OCI-LY7 (cell line): ENCODE data around the gene STIL. TPM values are rescaled to one million over a fixed set of nuclear protein-coding genes. Genes with fewer than 3 reads are reported as not detected.

ENCODE experiments used
- BruUV-seq: library from RNA; stranded (reverse); fragments of 400-500 nt; replicated peaks from 2 replicates; lab custom pipeline; 2021; lab: Mats Ljungman, UMichigan
- CTCF ChIA-PET: fragments of 300-600 bp; sonication (Branson Sonifier 250); formaldehyde crosslinking; loops from one replicate; lab custom pipeline; 2022; ENCODE audit warnings: antibody characterized with exemption; ENCODE audit not compliant: unreplicated experiment; lab: Charles Lee
- POLR2A ChIA-PET: fragments of 300-600 bp; sonication (Branson Sonifier 250); formaldehyde crosslinking; loops from one replicate; lab custom pipeline; 2022; ENCODE audit warnings: antibody characterized with exemption; lab: Charles Lee
- DNase-seq: peaks from one replicate; pipeline ENCODE4 v3.0.0-alpha.2; 2015; ENCODE audit warnings: low spot score
- H2AFZ ChIP-seq: fragments of 200-600 bp; sonication (generic), shearing (Covaris generic); 2 replicates; pipeline ENCODE4 v1.6.1; 2014; ENCODE audit warnings: mild to moderate bottlenecking, antibody characterized with exemption, low read length, moderate library complexity
- H3K27ac ChIP-seq: fragments of 200-600 bp; sonication (generic); 2 replicates; pipeline ENCODE4 v1.5.1; 2014; ENCODE audit warnings: mixed run types, low read depth, mild to moderate bottlenecking, moderate library complexity, low read length, inconsistent platforms; ENCODE audit not compliant: poor library complexity, severe bottlenecking
- H3K36me3 ChIP-seq: fragments of 200-600 bp; sonication (generic); 2 replicates; pipeline ENCODE4 v1.6.1; 2014; ENCODE audit warnings: mild to moderate bottlenecking, antibody characterized with exemption, low read length, moderate library complexity, mixed read lengths; ENCODE audit not compliant: insufficient read depth
- H3K4me1 ChIP-seq: fragments of 200-600 bp; sonication (generic); 2 replicates; pipeline ENCODE4 v1.5.1; 2014; ENCODE audit warnings: mild to moderate bottlenecking, low read length; ENCODE audit not compliant: insufficient read depth, poor library complexity, severe bottlenecking
- H3K4me2 ChIP-seq: fragments of 200-600 bp; sonication (generic); 2 replicates; pipeline ENCODE4 v1.6.1; 2014; ENCODE audit warnings: mild to moderate bottlenecking, low read length
- H3K4me3 ChIP-seq: fragments of 200-600 bp; sonication (generic); 2 replicates; pipeline ENCODE4 v1.5.1; 2014; ENCODE audit warnings: mild to moderate bottlenecking, low read depth, low read length; ENCODE audit not compliant: poor library complexity, severe bottlenecking
- H3K79me2 ChIP-seq: fragments of 200-600 bp; sonication (generic); 2 replicates; pipeline ENCODE4 v1.6.1; 2016; ENCODE audit warnings: low read depth, mild to moderate bottlenecking, low read length, moderate library complexity, mixed read lengths; ENCODE audit not compliant: insufficient read depth
- H3K9me2 ChIP-seq: fragments of 200-600 bp; sonication (generic); 2 replicates; pipeline ENCODE4 v1.6.1; 2016; ENCODE audit warnings: mild to moderate bottlenecking, low read length, mixed read lengths; ENCODE audit not compliant: insufficient read depth
- H3K9me3 ChIP-seq: fragments of 200-600 bp; sonication (generic); 2 replicates; pipeline ENCODE4 v1.6.1; 2014; ENCODE audit warnings: mild to moderate bottlenecking, mixed run types, low read length, mixed read lengths
- H4K20me1 ChIP-seq: fragments of 200-600 bp; sonication (generic); 2 replicates; pipeline ENCODE4 v1.6.1; 2014; ENCODE audit warnings: mild to moderate bottlenecking, antibody characterized with exemption, low read length, moderate library complexity, mixed read lengths; ENCODE audit not compliant: insufficient read depth
- EZH2phosphoT487 ChIP-seq: fragments of 200-600 bp; sonication (generic); IDR thresholded peaks from 2 replicates; pipeline ENCODE4 v1.6.1; 2018; ENCODE audit warnings: low read depth, borderline replicate concordance, mild to moderate bottlenecking, mixed run types, antibody characterized with exemption, low read length, moderate library complexity, mixed read lengths
- intact Hi-C: fragments of 100-400 bp; cut with micrococcal nuclease; formaldehyde crosslinking; loops from one replicate; pipeline ENCODE4 v1.10.0; 2022; ENCODE audit not compliant: unreplicated experiment
- total RNA-seq, 2 experiments: library from RNA; depleted of rRNA in 1 of 2; stranded (reverse); fragments of >200 nt in 1 of 2; shearing (Covaris generic) in 1 of 2; gene quantifications; 2 replicates each; pipeline ENCODE4 v1.2.3, GENCODE V29; 2014 to 2022
- TF ChIP-seq, protein P1 (sequence below): fragments of 200-600 bp; sonication (generic); conservative IDR thresholded peaks from 2 replicates; pipeline ENCODE4 v1.5.1; 2014; ENCODE audit warnings: mild to moderate bottlenecking, antibody characterized with exemption, low read length, moderate library complexity, mixed read lengths

Gene STIL
- total RNA-seq, 2 experiments from 2014 or later: 46.6 to 60.0 TPM

DNA sequence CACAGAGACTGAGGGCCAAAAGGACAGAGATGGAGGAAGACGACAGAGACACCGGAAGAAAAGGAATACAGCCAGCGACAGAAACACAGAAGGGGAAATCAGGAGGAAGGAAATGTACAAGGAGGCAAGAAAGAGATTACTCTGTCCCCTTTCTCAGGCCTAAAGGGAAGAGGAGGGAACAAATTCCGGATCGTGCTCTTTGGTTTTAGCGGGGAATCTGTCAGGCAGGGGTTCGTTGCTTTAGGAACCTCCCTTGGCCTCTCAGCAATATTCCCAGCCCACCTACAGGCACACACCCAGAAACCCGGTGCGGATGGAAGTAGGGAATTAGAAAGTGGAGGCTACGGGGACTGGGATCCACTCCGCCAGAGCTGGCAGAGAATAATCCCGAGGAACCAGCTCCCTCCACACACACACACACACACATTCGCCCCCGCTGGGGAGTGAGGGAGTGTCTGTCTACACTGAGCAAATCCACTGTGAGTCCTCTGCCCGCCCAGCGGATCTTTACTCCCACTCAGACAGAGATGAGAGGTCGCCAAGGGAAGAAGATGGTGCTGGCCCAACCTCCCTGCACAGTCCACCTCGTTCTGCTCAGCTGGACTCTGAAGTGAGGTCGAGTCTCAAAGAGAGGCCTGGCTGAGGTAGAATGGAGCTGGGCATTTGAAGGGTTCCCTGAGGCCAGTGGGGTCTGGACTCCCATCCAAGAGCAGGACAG, 87.7 kb downstream of the STIL start:
- no TSS peak for BruUV-seq
- Histone ChIP-seq H3K4me2 (no peak overlapping the region), H2AFZ (no peak overlapping the region), H3K4me3 (no peak overlapping the region), H3K36me3 (no peaks in the 10 kb centered on the region), H4K20me1 (no peaks in the 10 kb centered on the region), H3K79me2 (no peaks in the 10 kb centered on the region), H3K4me1 (no peaks in the 10 kb centered on the region), H3K27ac (no peak overlapping the region), H3K9me3 (no peaks in the 10 kb centered on the region), H3K9me2 (no peaks in the 10 kb centered on the region)
- ChIA-PET CTCF (no interaction called here), POLR2A (no interaction called here)
- DNase-seq: no peak
- intact Hi-C loops: no loop called here
- TF ChIP-seq, protein P1, sequence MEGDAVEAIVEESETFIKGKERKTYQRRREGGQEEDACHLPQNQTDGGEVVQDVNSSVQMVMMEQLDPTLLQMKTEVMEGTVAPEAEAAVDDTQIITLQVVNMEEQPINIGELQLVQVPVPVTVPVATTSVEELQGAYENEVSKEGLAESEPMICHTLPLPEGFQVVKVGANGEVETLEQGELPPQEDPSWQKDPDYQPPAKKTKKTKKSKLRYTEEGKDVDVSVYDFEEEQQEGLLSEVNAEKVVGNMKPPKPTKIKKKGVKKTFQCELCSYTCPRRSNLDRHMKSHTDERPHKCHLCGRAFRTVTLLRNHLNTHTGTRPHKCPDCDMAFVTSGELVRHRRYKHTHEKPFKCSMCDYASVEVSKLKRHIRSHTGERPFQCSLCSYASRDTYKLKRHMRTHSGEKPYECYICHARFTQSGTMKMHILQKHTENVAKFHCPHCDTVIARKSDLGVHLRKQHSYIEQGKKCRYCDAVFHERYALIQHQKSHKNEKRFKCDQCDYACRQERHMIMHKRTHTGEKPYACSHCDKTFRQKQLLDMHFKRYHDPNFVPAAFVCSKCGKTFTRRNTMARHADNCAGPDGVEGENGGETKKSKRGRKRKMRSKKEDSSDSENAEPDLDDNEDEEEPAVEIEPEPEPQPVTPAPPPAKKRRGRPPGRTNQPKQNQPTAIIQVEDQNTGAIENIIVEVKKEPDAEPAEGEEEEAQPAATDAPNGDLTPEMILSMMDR: no peak
- no peak for TF ChIP-seq EZH2phosphoT487

DNA sequence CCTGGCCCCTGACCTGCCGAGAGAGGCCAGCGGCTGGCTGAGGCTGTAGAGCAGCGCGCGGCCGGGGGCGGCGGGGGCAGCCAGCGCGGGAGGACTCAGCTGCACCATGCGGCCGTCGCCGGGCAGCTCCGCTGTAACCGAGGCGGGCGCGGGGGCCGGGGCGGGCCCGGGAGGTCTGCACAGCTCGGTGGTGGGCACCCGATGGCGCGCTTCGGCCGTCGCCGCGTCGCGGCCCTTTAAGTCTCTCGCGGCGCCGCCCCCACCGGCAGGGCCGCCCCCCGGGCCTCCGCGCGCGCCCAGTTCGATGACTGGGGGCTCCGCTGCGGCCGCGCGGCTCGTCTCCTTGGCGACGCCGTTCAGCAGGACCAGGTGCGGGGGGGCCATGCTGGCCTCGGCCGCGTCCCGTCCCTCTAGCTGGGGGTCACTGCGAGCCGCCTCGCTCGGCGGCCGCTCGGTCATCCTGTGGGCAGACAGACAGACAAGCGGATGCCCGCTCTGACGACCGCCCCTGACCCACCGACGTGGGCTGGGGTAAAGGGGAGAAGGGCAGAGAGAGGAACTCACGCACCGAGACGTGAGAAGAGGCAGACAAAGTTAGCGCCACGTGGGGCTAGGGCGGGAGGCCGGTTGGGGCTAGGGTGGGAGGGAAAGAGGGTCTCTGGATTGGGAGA, 88.4 kb downstream of the STIL start:
- no peaks in the 10 kb centered on the region for H3K36me3 ChIP-seq
- no TSS peak for BruUV-seq
- no peak for DNase-seq
- intact Hi-C loops: no loop called here
- CTCF ChIA-PET: no interaction called here
- H3K79me2 ChIP-seq: no peaks in the 10 kb centered on the region
- no peak overlapping the region for H3K4me3 ChIP-seq
- TF ChIP-seq EZH2phosphoT487: no peak
- TF ChIP-seq, protein P1: no peak
- H3K9me2 ChIP-seq: no peaks in the 10 kb centered on the region
- no peak overlapping the region for H3K27ac ChIP-seq
- H2AFZ ChIP-seq: no peak overlapping the region
- H3K4me2 ChIP-seq: no peak overlapping the region
- H3K9me3 ChIP-seq: no peaks in the 10 kb centered on the region
- POLR2A ChIA-PET: no interaction called here
- H4K20me1 ChIP-seq: no peaks in the 10 kb centered on the region
- H3K4me1 ChIP-seq: no peaks in the 10 kb centered on the region
